SK-N-SH (cell line): Measurements from ENCODE around the gene TRMU. TPM values are rescaled to one million over a fixed set of nuclear protein-coding genes. Genes with fewer than 3 reads are reported as not detected.

ENCODE experiments used
- CTCF ChIA-PET: fragments of 300-600, 350-600 bp; formaldehyde crosslinking; extraction: SDS; loops from one replicate; lab custom pipeline; 2021; lab: Yijun Ruan, JAX
- POLR2A ChIA-PET: fragments of 350-600 bp; sonication (Branson Sonifier 250); formaldehyde crosslinking; extraction: SDS; loops from one replicate; lab custom pipeline; 2020; ENCODE audit warnings: antibody characterized with exemption, inconsistent platforms; lab: Yijun Ruan, JAX
- DNase-seq: peaks from one replicate; pipeline ENCODE4 v3.0.0; 2012
- H2AFZ ChIP-seq: fragments of 200-600 bp; sonication (generic); 2 replicates; pipeline ENCODE4 v1.8.1; 2016; ENCODE audit warnings: antibody characterized with exemption, mild to moderate bottlenecking, low read depth
- H3F3A ChIP-seq: fragments of 200-600 bp; sonication (generic); replicated peaks from 2 replicates; pipeline ENCODE3; 2016; ENCODE audit warnings: antibody characterized with exemption, mild to moderate bottlenecking; ENCODE audit not compliant: insufficient read depth
- H3K27ac ChIP-seq, 2 experiments: fragments of 200-500 bp in 1 of 2; fragments of 200-600 bp in 1 of 2; sonication (Bioruptor generic) in 1 of 2; sonication (generic), shearing (Covaris generic) in 1 of 2; 2 replicates each; pipeline versions ENCODE4 v1.5.1 to v1.6.1; 2014 to 2016; ENCODE audit warnings: low read depth in 2 of 2, inconsistent platforms in 1 of 2, low read length in 1 of 2, mild to moderate bottlenecking in 1 of 2, mixed read lengths in 1 of 2
- H3K27me3 ChIP-seq: fragments of 200-600 bp; sonication (generic), shearing (Covaris generic); 2 replicates; pipeline ENCODE4 v1.6.1; 2016; ENCODE audit warnings: mixed run types; ENCODE audit not compliant: insufficient read depth
- H3K36me3 ChIP-seq, 2 experiments: fragments of 200-500 bp in 1 of 2; fragments of 200-600 bp in 1 of 2; sonication (Bioruptor generic) in 1 of 2; sonication (generic) in 1 of 2; replicated peaks in 1 of 2; 2 replicates each; pipeline versions ENCODE3 to v1.5.1; 2014 to 2016; ENCODE audit warnings: low read length in 1 of 2, mild to moderate bottlenecking in 1 of 2; ENCODE audit not compliant: insufficient read depth in 2 of 2, control insufficient read depth in 1 of 2
- H3K4me1 ChIP-seq, 2 experiments: fragments of 200-500 bp in 1 of 2; fragments of 200-600 bp in 1 of 2; sonication (Bioruptor generic) in 1 of 2; sonication (generic), shearing (Covaris generic) in 1 of 2; 2 replicates each; pipeline versions ENCODE4 v1.5.1 to v1.6.1; 2014 to 2016; ENCODE audit warnings: low read depth in 1 of 2, low read length in 1 of 2, mixed run types in 1 of 2; ENCODE audit not compliant: insufficient read depth in 2 of 2, control insufficient read depth in 1 of 2
- H3K4me2 ChIP-seq: fragments of 200-600 bp; sonication (generic), shearing (Covaris generic); 2 replicates; pipeline ENCODE4 v1.6.1; 2017; ENCODE audit warnings: mixed run types
- H3K4me3 ChIP-seq, 2 experiments: fragments of 200-500 bp in 1 of 2; fragments of 200-600 bp in 1 of 2; sonication (Bioruptor generic) in 1 of 2; sonication (generic), shearing (Covaris generic) in 1 of 2; 2 replicates each; pipeline versions ENCODE4 v1.5.1 to v1.8.1; 2014 to 2016; ENCODE audit warnings: low read depth in 2 of 2, inconsistent platforms in 1 of 2, low read length in 1 of 2, mild to moderate bottlenecking in 1 of 2, mixed read lengths in 1 of 2, moderate library complexity in 1 of 2
- H3K79me2 ChIP-seq: fragments of 200-600 bp; sonication (generic); 2 replicates; pipeline ENCODE4 v1.8.1; 2017; ENCODE audit warnings: mild to moderate bottlenecking; ENCODE audit not compliant: insufficient read depth
- H3K9ac ChIP-seq: fragments of 200-600 bp; sonication (generic); 2 replicates; pipeline ENCODE4 v1.6.1; 2017; ENCODE audit warnings: mixed run types
- H3K9me2 ChIP-seq: fragments of 200-600 bp; sonication (generic); 2 replicates; pipeline ENCODE4 v1.6.1; 2017; ENCODE audit warnings: mixed run types
- H3K9me3 ChIP-seq: fragments of 200-600 bp; sonication (generic); 2 replicates; pipeline ENCODE4 v1.6.1; 2017; ENCODE audit warnings: mixed run types, mild to moderate bottlenecking, moderate library complexity
- H4K20me1 ChIP-seq: fragments of 200-600 bp; sonication (generic); 2 replicates; pipeline ENCODE4 v1.6.1; 2017; ENCODE audit warnings: mild to moderate bottlenecking, mixed run types; ENCODE audit not compliant: insufficient read depth
- CHD2 ChIP-seq: fragments of 150-350 bp; IDR thresholded peaks from 2 replicates; pipeline ENCODE4 v1.6.1; 2018; ENCODE audit warnings: low read length; ENCODE audit not compliant: partially characterized antibody
- ELF1 ChIP-seq: IDR thresholded peaks from 2 replicates; pipeline ENCODE4 v1.4.0; 2012
- EP300 ChIP-seq, 2 experiments: IDR thresholded peaks; 2 replicates each; pipeline versions ENCODE4 v1.4.0 to v1.6.1; 2012; ENCODE audit warnings: borderline replicate concordance in 1 of 2, low read depth in 1 of 2, low read length in 1 of 2
- EZH2phosphoT487 ChIP-seq: fragments of 200-600 bp; sonication (generic); IDR thresholded peaks from 2 replicates; pipeline ENCODE4 v1.6.1; 2017; ENCODE audit warnings: low read depth, mixed run types, mild to moderate bottlenecking, antibody characterized with exemption, moderate library complexity, borderline replicate concordance
- FOXJ3 ChIP-seq: sonication (generic); formaldehyde crosslinking; IDR thresholded peaks from 2 replicates; pipeline ENCODE4 v1.5.1; 2020; ENCODE audit warnings: mild to moderate bottlenecking, missing genetic modification reagents
- GABPA ChIP-seq: IDR thresholded peaks from 2 replicates; pipeline ENCODE4 v1.4.0; 2012; ENCODE audit warnings: low read depth, mild to moderate bottlenecking
- MXI1 ChIP-seq: IDR thresholded peaks from 2 replicates; pipeline ENCODE4 v1.6.1; 2012; ENCODE audit warnings: mild to moderate bottlenecking, low read depth, low read length, improper control_type of control experiment
- NFIC ChIP-seq: IDR thresholded peaks from 2 replicates; pipeline ENCODE4 v1.4.0; 2012; ENCODE audit warnings: borderline replicate concordance
- POLR2AphosphoS5 ChIP-seq: IDR thresholded peaks from 2 replicates; pipeline ENCODE4 v1.6.1; 2012; ENCODE audit warnings: low read depth, low read length
- RCOR1 ChIP-seq: fragments of 150-350 bp; IDR thresholded peaks from 2 replicates; pipeline ENCODE4 v1.6.1; 2017; ENCODE audit warnings: antibody characterized with exemption, low read length
- RFX5 ChIP-seq: IDR thresholded peaks from 2 replicates; pipeline ENCODE4 v1.6.1; 2012; ENCODE audit warnings: mild to moderate bottlenecking, improper control_type of control experiment, low read length
- RXRA ChIP-seq: IDR thresholded peaks from 2 replicates; pipeline ENCODE4 v1.4.0; 2012; ENCODE audit warnings: low read depth, mild to moderate bottlenecking, borderline replicate concordance
- SIN3A ChIP-seq: IDR thresholded peaks from 2 replicates; pipeline ENCODE4 v1.6.1; 2012; ENCODE audit warnings: low read depth, mild to moderate bottlenecking, low read length, moderate library complexity, borderline replicate concordance
- TAF1 ChIP-seq: IDR thresholded peaks from 2 replicates; pipeline ENCODE4 v1.6.1; 2012; ENCODE audit warnings: low read depth, mild to moderate bottlenecking, low read length, moderate library complexity, borderline replicate concordance
- TEAD4 ChIP-seq: IDR thresholded peaks from 2 replicates; pipeline ENCODE4 v1.4.0; 2012; ENCODE audit warnings: mild to moderate bottlenecking, borderline replicate concordance; ENCODE audit not compliant: insufficient read depth
- USF1 ChIP-seq: IDR thresholded peaks from 2 replicates; pipeline ENCODE4 v1.4.0; 2012; ENCODE audit warnings: low read depth, borderline replicate concordance
- YY1 ChIP-seq: IDR thresholded peaks from 2 replicates; pipeline ENCODE4 v1.4.0; 2012; ENCODE audit warnings: low read depth, mild to moderate bottlenecking
- WGBS: methylation state at CpG from one replicate; pipeline ENCODE4 v1.1.6; 2017; ENCODE audit warnings: low lambda C conversion rate; 5-methylcytosine and 5-hydroxymethylcytosine counted together
- polyA plus RNA-seq, 3 experiments: library from polyadenylated mRNA; depleted of rRNA; stranded (reverse); fragments of >200 nt; gene quantifications; 2 replicates each; pipeline ENCODE4 v1.2.3, GENCODE V29; 2012
- TF ChIP-seq, protein P1 (sequence below): IDR thresholded peaks from 2 replicates; pipeline ENCODE4 v1.4.0; 2012; ENCODE audit warnings: low read depth

TRMU gene, protein sequence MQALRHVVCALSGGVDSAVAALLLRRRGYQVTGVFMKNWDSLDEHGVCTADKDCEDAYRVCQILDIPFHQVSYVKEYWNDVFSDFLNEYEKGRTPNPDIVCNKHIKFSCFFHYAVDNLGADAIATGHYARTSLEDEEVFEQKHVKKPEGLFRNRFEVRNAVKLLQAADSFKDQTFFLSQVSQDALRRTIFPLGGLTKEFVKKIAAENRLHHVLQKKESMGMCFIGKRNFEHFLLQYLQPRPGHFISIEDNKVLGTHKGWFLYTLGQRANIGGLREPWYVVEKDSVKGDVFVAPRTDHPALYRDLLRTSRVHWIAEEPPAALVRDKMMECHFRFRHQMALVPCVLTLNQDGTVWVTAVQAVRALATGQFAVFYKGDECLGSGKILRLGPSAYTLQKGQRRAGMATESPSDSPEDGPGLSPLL
- polyA plus RNA-seq (2012; rRNA removed): 47.1 and 47.4 TPM in 2 replicates
- polyA plus RNA-seq (2012; cell fraction: cytosol; rRNA removed): 24.5 and 32.6 TPM in 2 replicates
- polyA plus RNA-seq (2012; cell fraction: nucleus; rRNA removed): 145 and 156 TPM in 2 replicates

DNA sequence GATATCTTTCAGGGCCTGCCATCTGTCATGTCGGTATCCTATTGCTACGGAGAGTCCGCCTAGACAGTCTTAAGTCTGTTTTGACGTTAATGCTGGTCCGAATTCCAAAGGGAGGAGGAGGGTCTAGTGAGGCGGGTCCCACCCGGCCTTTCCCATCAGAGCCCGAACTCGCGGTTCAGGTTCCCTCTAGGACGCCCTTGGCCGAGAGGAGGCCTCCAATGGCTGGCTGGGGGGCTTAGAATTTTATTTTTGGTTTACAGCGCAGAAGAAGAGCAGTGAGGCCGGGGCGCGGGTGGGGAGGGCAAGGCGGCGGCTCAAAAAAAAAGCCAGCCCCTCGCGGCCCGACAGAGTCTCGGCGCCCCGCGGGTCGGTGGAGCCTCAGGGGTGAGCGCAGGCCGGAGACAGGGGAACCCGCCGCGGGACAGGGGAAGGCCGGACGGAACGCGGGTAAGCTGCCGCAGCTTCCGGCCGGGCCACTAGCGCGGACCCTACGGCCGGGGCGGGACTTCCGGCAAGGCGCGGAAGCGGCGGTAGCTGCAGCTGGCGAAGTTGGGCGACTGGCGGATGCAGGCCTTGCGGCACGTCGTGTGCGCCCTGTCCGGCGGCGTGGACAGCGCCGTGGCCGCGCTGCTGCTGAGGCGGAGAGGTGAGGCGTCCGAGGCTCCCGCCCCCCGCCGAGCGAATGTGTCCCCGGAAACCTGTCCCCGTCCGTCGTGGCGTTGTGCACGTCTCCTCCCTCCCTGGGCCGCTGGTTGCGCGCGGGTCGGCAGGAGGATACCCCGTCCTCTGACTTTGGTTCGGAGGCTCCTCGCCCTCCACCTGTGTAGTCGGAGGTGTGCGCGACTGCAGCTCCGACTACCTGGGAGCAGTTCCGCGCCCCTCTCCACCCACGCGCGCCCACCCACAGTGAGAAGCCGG lies at the start of gene TRMU:
TRMU (plus strand) TSS at position 514 of the 918 bp plus-strand sequence; CDS start at position 565, 51 bp downstream.
- peaks cover 9% of the 10 kb centered on the region for H4K20me1 ChIP-seq
- peaks cover 26 to 40% of the 10 kb centered on the region in 2 experiments for H3K36me3 ChIP-seq
- H3K27ac ChIP-seq: peak within 1 kb of the TSS; percentile 80 to 87
- peak within 1 kb of the TSS; percentile 95 to 96 for H3K4me3 ChIP-seq
- H3K79me2 ChIP-seq: peaks cover 45% of the 10 kb centered on the region
- peaks cover 18% of the 10 kb centered on the region for H3F3A ChIP-seq
- CTCF ChIA-PET: interaction anchor here (0.8 to 3.8 kb wide), 7 partner anchors 20 to 213 kb away, joined by 3 to 14 read pairs (median 3); no protein-coding TSS in a partner anchor
- no peaks in the 10 kb centered on the region for H3K9me2 ChIP-seq
- H3K27me3 ChIP-seq: no peaks in the 10 kb centered on the region
- no peak for TF ChIP-seq RXRA
- TF ChIP-seq NFIC: no peak
- peak; percentile 42; the same call in 1 of the 2 replicates for TF ChIP-seq USF1
- TF ChIP-seq ELF1: peak; percentile 89
- TF ChIP-seq RFX5: no peak
- TF ChIP-seq, protein P1, sequence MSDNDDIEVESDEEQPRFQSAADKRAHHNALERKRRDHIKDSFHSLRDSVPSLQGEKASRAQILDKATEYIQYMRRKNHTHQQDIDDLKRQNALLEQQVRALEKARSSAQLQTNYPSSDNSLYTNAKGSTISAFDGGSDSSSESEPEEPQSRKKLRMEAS: peak; percentile 52; the same call in 1 of the 2 replicates
- peak; percentile 91; the same call in 1 of the 2 replicates for TF ChIP-seq MXI1
- peak; percentile 81 for TF ChIP-seq CHD2
- no peak for TF ChIP-seq FOXJ3 (CRISPR knock-in tag)
- TF ChIP-seq YY1: no peak
- TF ChIP-seq TAF1: peak; percentile 94
- TF ChIP-seq SIN3A: peak; percentile 93; the same call in 1 of the 2 replicates
- no peak for TF ChIP-seq EZH2phosphoT487
- TF ChIP-seq TEAD4: no peak
- TF ChIP-seq RCOR1: 0 out of 2 replicates have a peak, but pooled peaks have one; percentile 15
- peak; percentile 97 for TF ChIP-seq GABPA
- no peak; a peak in 1 of 4 replicates for TF ChIP-seq EP300 (IDR thresholded peaks at IDR 0.05; ENCODE audit: borderline replicate concordance in 1 of 2, low read depth in 1 of 2, low read length in 1 of 2)
- peak; percentile 82 for TF ChIP-seq POLR2AphosphoS5
- peaks cover 6 to 15% of the 10 kb centered on the region in 2 experiments; a peak in 3 of 4 replicates for H3K4me1 ChIP-seq
- DNase-seq: peak; percentile 98
- peak within 1 kb of the TSS; percentile 81 for H3K9ac ChIP-seq
- 6% methylated on average over 27 of the region's 93 CpGs for WGBS
- H2AFZ ChIP-seq: peak within 1 kb of the TSS; percentile 99
- no peaks in the 10 kb centered on the region for H3K9me3 ChIP-seq
- H3K4me2 ChIP-seq: peak within 1 kb of the TSS; percentile 93
- POLR2A ChIA-PET: interaction anchor here (1.0 to 1.1 kb wide), 4 partner anchors 11 to 424 kb away, joined by 3 to 4 read pairs (median 3); no protein-coding TSS in a partner anchor
